ENCODE data around the gene KIF21A.

The KIF21A gene

GRCh38 chr12:39426636-39427240 lies 16.2 kb downstream of the KIF21A start:
- TF ChIP-seq EP300 (IDR thresholded peaks at IDR 0.05; ENCODE audit: borderline replicate concordance) (no peak), CEBPB (IDR thresholded peaks at IDR 0.05) (no peak), MAX (IDR thresholded peaks at IDR 0.05) (no peak), USF1 (IDR thresholded peaks at IDR 0.05) (no peak), YY1 (IDR thresholded peaks at IDR 0.05; ENCODE audit: low read depth) (no peak), ZBTB7A (IDR thresholded peaks at IDR 0.05; ENCODE audit: low read depth) (no peak), RAD21 (IDR thresholded peaks at IDR 0.05; ENCODE audit: low read depth) (no peak), TAF1 (IDR thresholded peaks at IDR 0.05; ENCODE audit: low read depth) (no peak), EGR1 (IDR thresholded peaks at IDR 0.05) (no peak), CREB1 (IDR thresholded peaks at IDR 0.05; ENCODE audit: low read depth) (no peak), NFIC (IDR thresholded peaks at IDR 0.05) (no peak), FOXM1 (IDR thresholded peaks at IDR 0.05; ENCODE audit: borderline replicate concordance, low read depth) (no peak), REST (IDR thresholded peaks at IDR 0.05; ENCODE audit: low read depth) (no peak), TCF12 (IDR thresholded peaks at IDR 0.05; ENCODE audit: low read depth) (no peak), TEAD4 (IDR thresholded peaks at IDR 0.05) (no peak)

- TF ChIP-seq ZBTB7A (IDR thresholded peaks at IDR 0.05; ENCODE audit: low read depth) (no peak), TCF12 (IDR thresholded peaks at IDR 0.05; ENCODE audit: low read depth) (no peak), CREB1 (IDR thresholded peaks at IDR 0.05; ENCODE audit: low read depth) (no peak), YY1 (IDR thresholded peaks at IDR 0.05; ENCODE audit: low read depth) (no peak), FOXM1 (IDR thresholded peaks at IDR 0.05; ENCODE audit: borderline replicate concordance, low read depth) (no peak), CEBPB (IDR thresholded peaks at IDR 0.05) (no peak), NFIC (IDR thresholded peaks at IDR 0.05) (no peak), RAD21 (IDR thresholded peaks at IDR 0.05; ENCODE audit: low read depth) (no peak), TEAD4 (IDR thresholded peaks at IDR 0.05) (no peak), TAF1 (IDR thresholded peaks at IDR 0.05; ENCODE audit: low read depth) (no peak), USF1 (IDR thresholded peaks at IDR 0.05) (no peak), EGR1 (IDR thresholded peaks at IDR 0.05) (no peak), REST (IDR thresholded peaks at IDR 0.05; ENCODE audit: low read depth) (no peak), MAX (IDR thresholded peaks at IDR 0.05) (no peak)
Observed at GRCh38 chr12:39420043-39420442, 22.9 kb downstream of the KIF21A start.

GRCh38 chr12:39419471-39419870 lies 23.4 kb downstream of the KIF21A start:
- TF ChIP-seq MAX (IDR thresholded peaks at IDR 0.05) = no peak

GRCh38 chr12:39417916-39418315 lies 25.0 kb downstream of the KIF21A start:
- TF ChIP-seq EP300 (IDR thresholded peaks at IDR 0.05; ENCODE audit: borderline replicate concordance) (no peak), RAD21 (IDR thresholded peaks at IDR 0.05; ENCODE audit: low read depth) (no peak), TCF12 (IDR thresholded peaks at IDR 0.05; ENCODE audit: low read depth) (no peak), ZBTB7A (IDR thresholded peaks at IDR 0.05; ENCODE audit: low read depth) (no peak), FOXM1 (IDR thresholded peaks at IDR 0.05; ENCODE audit: borderline replicate concordance, low read depth) (no peak), CREB1 (IDR thresholded peaks at IDR 0.05; ENCODE audit: low read depth) (no peak), EGR1 (IDR thresholded peaks at IDR 0.05) (no peak), CEBPB (IDR thresholded peaks at IDR 0.05) (no peak), REST (IDR thresholded peaks at IDR 0.05; ENCODE audit: low read depth) (no peak), USF1 (IDR thresholded peaks at IDR 0.05) (no peak), TEAD4 (IDR thresholded peaks at IDR 0.05) (no peak), YY1 (IDR thresholded peaks at IDR 0.05; ENCODE audit: low read depth) (no peak), TAF1 (IDR thresholded peaks at IDR 0.05; ENCODE audit: low read depth) (no peak), NFIC (IDR thresholded peaks at IDR 0.05) (no peak), MAX (IDR thresholded peaks at IDR 0.05) (no peak)

Measured in Ishikawa (cell line).